ENCODE results near the gene DAPK1. TPM values are rescaled to one million over a fixed set of nuclear protein-coding genes. Genes with fewer than 3 reads are reported as not detected.

The DAPK1 gene
- total and polyA plus RNA-seq, 9 donors: 14.9 to 24.3 (median 18.8) TPM

DNA sequence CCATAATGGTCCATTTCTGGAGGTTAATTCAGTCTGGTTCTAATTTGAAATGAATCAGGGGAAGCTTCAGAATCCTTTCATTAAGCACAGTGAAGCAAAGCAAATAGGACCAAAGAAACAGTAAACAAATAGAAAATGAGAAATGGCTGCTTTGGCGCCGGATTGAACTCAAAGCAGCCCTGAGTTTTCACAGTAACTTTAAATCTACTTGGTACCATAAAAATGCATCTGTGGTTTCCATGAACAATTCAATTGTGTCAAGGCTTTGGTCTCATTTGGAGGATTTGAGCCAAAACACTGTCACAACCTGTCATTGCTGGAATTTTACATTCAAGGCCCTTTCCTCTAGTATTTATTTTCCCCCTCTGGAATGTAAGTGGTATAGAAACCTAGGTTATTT lies 25.9 kb upstream of the DAPK1 start:
- no peak for DNase-seq
- Histone ChIP-seq H3K4me1 (ENCODE audit: control insufficient read depth, insufficient read depth, low read length) (no peaks in the 10 kb centered on the region), H3K9me3 (replicated peaks; ENCODE audit: control insufficient read depth, low read depth, low read length) (no peaks in the 10 kb centered on the region), H3K27me3 (ENCODE audit: control insufficient read depth, insufficient read depth, low read length) (no peaks in the 10 kb centered on the region), H3K36me3 (ENCODE audit: control insufficient read depth, insufficient read depth, low read length) (no peaks in the 10 kb centered on the region), H3K27ac (ENCODE audit: low read length) (no peak overlapping the region), H3K4me3 (ENCODE audit: low read length) (no peak overlapping the region)
- 55% methylated on average over 2 of the region's 2 CpGs for WGBS (ENCODE audit: insufficient coverage)

DNA sequence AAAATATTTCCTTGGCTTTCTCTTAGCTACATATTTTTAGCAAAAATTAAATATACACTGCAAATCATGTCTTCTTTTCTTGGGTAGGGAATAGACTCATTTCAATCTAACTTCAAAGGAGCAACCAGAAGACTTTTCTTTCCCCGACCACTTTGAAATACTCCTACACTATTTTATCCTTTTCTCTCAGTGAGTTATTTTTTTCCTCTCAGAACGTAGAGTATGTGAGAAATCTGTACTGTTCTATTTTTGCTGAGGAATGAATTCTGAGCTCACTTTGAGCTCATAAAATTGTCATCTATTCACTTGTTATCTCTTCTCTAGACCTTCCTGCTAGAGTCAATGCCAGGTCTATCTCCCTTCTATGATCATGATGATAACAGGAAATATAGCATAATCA lies 22.2 kb upstream of the DAPK1 start:
- Histone ChIP-seq H3K4me3 (ENCODE audit: low read length) (no peak overlapping the region), H3K36me3 (ENCODE audit: control insufficient read depth, insufficient read depth, low read length) (no peaks in the 10 kb centered on the region), H3K27me3 (ENCODE audit: control insufficient read depth, insufficient read depth, low read length) (no peaks in the 10 kb centered on the region), H3K4me1 (ENCODE audit: control insufficient read depth, insufficient read depth, low read length) (no peaks in the 10 kb centered on the region), H3K27ac (ENCODE audit: low read length) (no peak overlapping the region), H3K9me3 (replicated peaks; ENCODE audit: control insufficient read depth, low read depth, low read length) (no peaks in the 10 kb centered on the region)
- WGBS (ENCODE audit: insufficient coverage): no CpG with 5 or more reads among the region's 2 CpGs
- DNase-seq: no peak

DNA sequence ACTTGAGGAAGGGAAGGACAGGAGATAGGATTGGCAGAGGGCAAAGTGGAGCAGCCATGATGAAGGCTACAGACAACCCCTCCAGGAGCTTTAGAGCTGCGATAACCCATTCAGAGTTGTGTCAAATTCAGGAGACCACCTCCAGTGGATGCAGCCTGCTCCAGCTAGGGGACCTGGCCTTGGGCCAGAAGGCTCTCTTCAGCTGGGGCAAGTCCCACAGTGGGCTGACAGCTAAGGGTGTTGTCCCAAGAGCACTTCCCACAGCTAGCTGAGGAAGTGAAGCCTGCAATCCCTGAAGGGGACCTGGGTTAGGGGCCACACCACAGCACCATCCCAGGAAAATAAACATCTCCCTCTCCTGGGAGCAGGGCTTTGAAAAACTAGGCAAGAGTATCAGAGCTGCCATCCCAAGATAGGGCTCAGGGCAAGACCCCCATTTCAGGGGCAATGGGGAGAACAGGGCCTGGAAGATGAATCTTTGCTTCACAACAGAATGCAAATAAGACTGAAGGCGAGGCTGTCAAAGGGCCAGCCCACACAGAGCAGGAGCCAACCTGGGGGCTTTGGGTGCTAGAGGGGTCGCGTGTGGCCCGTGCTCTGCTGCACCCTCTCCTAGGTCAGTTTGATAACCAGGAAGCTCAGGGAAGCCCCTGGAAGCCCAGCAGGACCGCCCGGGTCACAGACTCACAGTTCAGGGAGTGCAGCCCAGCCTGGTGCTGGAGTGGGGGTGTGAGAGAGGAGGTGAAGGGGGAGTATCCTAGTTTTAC lies 19.3 kb upstream of the DAPK1 start:
- WGBS (ENCODE audit: insufficient coverage): 88% methylated on average over 7 of the region's 7 CpGs
- Histone ChIP-seq H3K4me1 (ENCODE audit: control insufficient read depth, insufficient read depth, low read length) (no peaks in the 10 kb centered on the region), H3K36me3 (ENCODE audit: control insufficient read depth, insufficient read depth, low read length) (no peaks in the 10 kb centered on the region), H3K9me3 (replicated peaks; ENCODE audit: control insufficient read depth, low read depth, low read length) (no peaks in the 10 kb centered on the region), H3K4me3 (ENCODE audit: low read length) (no peak overlapping the region), H3K27me3 (ENCODE audit: control insufficient read depth, insufficient read depth, low read length) (no peaks in the 10 kb centered on the region), H3K27ac (ENCODE audit: low read length) (no peak overlapping the region)
- no peak for DNase-seq

DNA sequence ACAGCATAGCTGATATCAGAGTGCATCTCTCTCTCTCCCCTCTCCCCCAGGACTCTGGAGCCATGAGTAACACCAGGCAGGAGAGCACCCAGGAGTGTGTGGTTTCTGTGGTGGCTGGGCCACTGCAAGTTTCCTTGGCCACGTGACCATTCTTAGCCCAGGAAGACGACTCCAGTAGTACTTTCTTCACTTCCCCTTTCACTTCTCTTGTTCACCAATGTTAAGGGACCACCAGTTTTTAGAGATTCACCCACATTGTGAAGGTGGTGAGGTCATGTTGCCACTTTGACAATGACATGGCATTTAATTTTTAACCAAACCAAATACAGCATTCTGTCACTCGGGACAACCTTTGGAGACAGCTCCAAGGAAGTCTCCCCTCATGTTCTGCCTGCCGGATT lies 17.9 kb upstream of the DAPK1 start:
- Histone ChIP-seq H3K4me1 (ENCODE audit: control insufficient read depth, insufficient read depth, low read length) (no peaks in the 10 kb centered on the region), H3K27me3 (ENCODE audit: control insufficient read depth, insufficient read depth, low read length) (no peaks in the 10 kb centered on the region), H3K36me3 (ENCODE audit: control insufficient read depth, insufficient read depth, low read length) (no peaks in the 10 kb centered on the region), H3K9me3 (replicated peaks; ENCODE audit: control insufficient read depth, low read depth, low read length) (no peaks in the 10 kb centered on the region), H3K4me3 (ENCODE audit: low read length) (no peak overlapping the region), H3K27ac (ENCODE audit: low read length) (no peak overlapping the region)
- DNase-seq: peak; percentile 58
- 60% methylated on average over 1 of the region's 4 CpGs for WGBS (ENCODE audit: insufficient coverage)

GRCh38 chr9:87481890-87482855 lies 15.5 kb upstream of the DAPK1 start:
- H3K9me3 ChIP-seq (replicated peaks; ENCODE audit: control insufficient read depth, low read depth, low read length): no peaks in the 10 kb centered on the region
- H3K4me3 ChIP-seq (ENCODE audit: low read length): no peak overlapping the region
- no peaks in the 10 kb centered on the region for H3K4me1 ChIP-seq (ENCODE audit: control insufficient read depth, insufficient read depth, low read length)
- no peak overlapping the region for H3K27ac ChIP-seq (ENCODE audit: low read length)
- no peaks in the 10 kb centered on the region for H3K27me3 ChIP-seq (ENCODE audit: control insufficient read depth, insufficient read depth, low read length)
- WGBS (ENCODE audit: insufficient coverage): no CpG with 5 or more reads among the region's 4 CpGs
- H3K36me3 ChIP-seq (ENCODE audit: control insufficient read depth, insufficient read depth, low read length): no peaks in the 10 kb centered on the region
- no peak for DNase-seq

DNA sequence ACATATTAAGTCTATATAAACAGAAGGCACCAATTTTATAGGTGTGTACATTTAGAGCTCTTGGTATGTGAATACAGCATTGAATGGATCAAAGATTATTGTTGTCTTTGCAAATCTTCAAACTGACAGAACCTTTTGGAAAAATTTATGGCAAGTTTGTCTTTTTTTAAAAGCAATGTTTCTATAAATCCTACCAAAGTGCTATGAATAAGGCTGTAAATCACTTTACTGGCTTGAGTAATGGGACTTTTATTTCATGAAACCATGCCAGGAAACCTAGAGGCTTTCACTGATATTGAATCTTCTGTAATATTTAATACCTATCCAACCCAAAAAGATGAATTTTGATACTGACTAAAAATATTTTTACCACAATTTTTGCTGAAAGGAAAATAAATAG lies 7.4 kb upstream of the DAPK1 start:
- H3K27ac ChIP-seq (ENCODE audit: low read length): no peak overlapping the region
- no peak for DNase-seq
- no peaks in the 10 kb centered on the region for H3K4me1 ChIP-seq (ENCODE audit: control insufficient read depth, insufficient read depth, low read length)
- H3K4me3 ChIP-seq (ENCODE audit: low read length): no peak overlapping the region
- no peaks in the 10 kb centered on the region for H3K27me3 ChIP-seq (ENCODE audit: control insufficient read depth, insufficient read depth, low read length)
- no peaks in the 10 kb centered on the region for H3K9me3 ChIP-seq (replicated peaks; ENCODE audit: control insufficient read depth, low read depth, low read length)
- H3K36me3 ChIP-seq (ENCODE audit: control insufficient read depth, insufficient read depth, low read length): no peaks in the 10 kb centered on the region

- Histone ChIP-seq H3K27me3 (ENCODE audit: control insufficient read depth, insufficient read depth, low read length) (no peaks in the 10 kb centered on the region), H3K4me3 (ENCODE audit: low read length) (no peak overlapping the region)
- no peak for DNase-seq
These were observed 6.8 kb upstream of the DAPK1 start for GRCh38 chr9:87490907-87491306.

GRCh38 chr9:87491523-87491922 lies 6.1 kb upstream of the DAPK1 start:
- no peak overlapping the region for H3K4me3 ChIP-seq (ENCODE audit: low read length)
- H3K27ac ChIP-seq (ENCODE audit: low read length): no peak overlapping the region
- H3K9me3 ChIP-seq (replicated peaks; ENCODE audit: control insufficient read depth, low read depth, low read length): no peaks in the 10 kb centered on the region
- no peak for DNase-seq
- H3K36me3 ChIP-seq (ENCODE audit: control insufficient read depth, insufficient read depth, low read length): no peaks in the 10 kb centered on the region
- H3K4me1 ChIP-seq (ENCODE audit: control insufficient read depth, insufficient read depth, low read length): peaks cover 4% of the 10 kb centered on the region
- H3K27me3 ChIP-seq (ENCODE audit: control insufficient read depth, insufficient read depth, low read length): no peaks in the 10 kb centered on the region
- WGBS (ENCODE audit: insufficient coverage): 67% methylated on average over 3 of the region's 3 CpGs

More at GRCh38 chr9:87490907-87491306, 6.8 kb upstream of the DAPK1 start:
- Histone ChIP-seq H3K36me3 (ENCODE audit: control insufficient read depth, insufficient read depth, low read length) (no peaks in the 10 kb centered on the region), H3K4me1 (ENCODE audit: control insufficient read depth, insufficient read depth, low read length) (peaks cover 3% of the 10 kb centered on the region), H3K27ac (ENCODE audit: low read length) (no peak overlapping the region), H3K9me3 (replicated peaks; ENCODE audit: control insufficient read depth, low read depth, low read length) (no peaks in the 10 kb centered on the region)

DNA sequence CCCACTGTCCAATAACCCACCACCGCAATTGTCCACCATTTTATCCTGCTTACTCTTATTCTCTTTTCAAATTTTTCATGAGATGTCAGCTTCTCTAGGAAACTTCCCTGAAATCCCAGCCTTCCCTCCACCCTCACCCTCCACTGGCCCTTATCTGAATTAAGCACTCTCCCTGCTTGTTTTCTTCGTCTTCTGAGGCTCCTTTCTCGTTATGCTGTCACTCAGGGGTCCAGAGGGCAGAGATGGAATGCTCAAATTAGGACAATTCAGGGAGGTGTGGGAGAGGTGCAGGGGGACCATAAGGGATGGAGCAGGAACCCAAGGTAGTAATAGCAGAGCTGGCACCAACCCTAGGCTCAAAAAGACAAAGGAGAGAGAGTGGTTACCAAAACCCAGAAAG lies 5.0 kb upstream of the DAPK1 start:
- Histone ChIP-seq H3K27ac (ENCODE audit: low read length) (no peak overlapping the region), H3K4me1 (ENCODE audit: control insufficient read depth, insufficient read depth, low read length) (peaks cover 7% of the 10 kb centered on the region), H3K27me3 (ENCODE audit: control insufficient read depth, insufficient read depth, low read length) (no peaks in the 10 kb centered on the region), H3K36me3 (ENCODE audit: control insufficient read depth, insufficient read depth, low read length) (no peaks in the 10 kb centered on the region), H3K9me3 (replicated peaks; ENCODE audit: control insufficient read depth, low read depth, low read length) (no peaks in the 10 kb centered on the region), H3K4me3 (ENCODE audit: low read length) (no peak overlapping the region)
- DNase-seq: no peak
- WGBS (ENCODE audit: insufficient coverage): 43% methylated on average over 1 of the region's 3 CpGs

DNA sequence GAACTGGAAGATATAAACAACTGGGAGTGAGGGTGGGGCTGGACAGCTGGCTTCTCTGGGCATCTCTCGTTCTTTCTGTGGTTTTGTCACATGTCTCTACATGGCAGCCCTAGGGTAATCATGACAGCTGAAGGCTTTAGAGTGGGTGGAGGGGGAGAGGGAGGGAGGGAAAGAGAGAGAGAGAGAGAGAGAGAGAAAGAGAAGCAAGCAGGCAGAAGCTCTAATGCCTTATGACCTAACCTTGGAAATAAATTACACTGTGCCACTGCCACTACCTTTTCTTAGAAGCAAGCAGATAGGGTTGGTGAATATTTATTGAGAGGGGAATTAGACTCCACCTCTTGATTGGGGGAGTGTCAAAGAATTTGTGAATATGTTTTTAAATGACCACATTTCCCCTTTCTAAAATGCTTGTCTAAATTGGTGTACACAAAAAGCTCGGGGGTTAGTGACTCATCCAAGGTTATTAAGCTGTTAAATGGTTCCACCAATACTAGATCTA lies 2.6 kb upstream of the DAPK1 start:
- H3K27ac ChIP-seq (ENCODE audit: low read length): peak overlapping the region; percentile 78
- H3K4me3 ChIP-seq (ENCODE audit: low read length): no peak overlapping the region
- H3K27me3 ChIP-seq (ENCODE audit: control insufficient read depth, insufficient read depth, low read length): peaks cover 2% of the 10 kb centered on the region
- peak; percentile 91 for DNase-seq
- no peaks in the 10 kb centered on the region for H3K36me3 ChIP-seq (ENCODE audit: control insufficient read depth, insufficient read depth, low read length)
- 17% methylated on average over 1 of the region's 2 CpGs for WGBS (ENCODE audit: insufficient coverage)
- H3K4me1 ChIP-seq (ENCODE audit: control insufficient read depth, insufficient read depth, low read length): peaks cover 15% of the 10 kb centered on the region
- H3K9me3 ChIP-seq (replicated peaks; ENCODE audit: control insufficient read depth, low read depth, low read length): no peaks in the 10 kb centered on the region

All from muscle of leg (tissue), 11 donors.